ENCODE results near the gene BAZ2B. TPM values are rescaled to one million over a fixed set of nuclear protein-coding genes. Genes with fewer than 3 reads are reported as not detected.

BAZ2B gene
- total RNA-seq, 4 donors from 2014 or later: 94.5 to 237 (median 145) TPM

DNA sequence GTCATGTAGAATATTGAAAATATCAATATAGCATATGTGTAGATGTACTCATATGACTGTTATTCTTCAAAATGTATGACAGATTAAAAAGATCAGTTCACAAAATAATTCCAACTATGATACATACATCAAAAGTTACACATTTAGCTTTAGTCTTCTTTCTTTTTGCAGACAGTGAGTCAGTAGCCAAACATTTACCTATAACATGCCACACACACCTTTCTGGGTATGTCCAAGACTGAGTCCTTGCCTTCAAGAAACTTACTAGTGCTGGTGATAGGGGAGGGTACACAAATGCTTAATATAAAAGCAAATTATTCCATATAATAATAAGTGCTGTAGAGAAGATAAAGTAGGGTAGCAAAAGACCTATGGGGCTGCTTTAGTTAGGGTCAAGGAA lies 176.9 kb downstream of the BAZ2B start:
- Histone ChIP-seq H3K4me3 (no peak overlapping the region), H3K36me3 (no peaks in the 10 kb centered on the region), H3K9me3 (no peaks in the 10 kb centered on the region), H3K27ac (no peak overlapping the region), H3K4me1 (no peaks in the 10 kb centered on the region), H3K27me3 (no peaks in the 10 kb centered on the region)
- no peak for DNase-seq
- no peak for TF ChIP-seq POLR2A (IDR thresholded peaks at IDR 0.05)
- intact Hi-C loops (cut with DNase I; ENCODE audit: low total_unique reads): no loop called here

DNA sequence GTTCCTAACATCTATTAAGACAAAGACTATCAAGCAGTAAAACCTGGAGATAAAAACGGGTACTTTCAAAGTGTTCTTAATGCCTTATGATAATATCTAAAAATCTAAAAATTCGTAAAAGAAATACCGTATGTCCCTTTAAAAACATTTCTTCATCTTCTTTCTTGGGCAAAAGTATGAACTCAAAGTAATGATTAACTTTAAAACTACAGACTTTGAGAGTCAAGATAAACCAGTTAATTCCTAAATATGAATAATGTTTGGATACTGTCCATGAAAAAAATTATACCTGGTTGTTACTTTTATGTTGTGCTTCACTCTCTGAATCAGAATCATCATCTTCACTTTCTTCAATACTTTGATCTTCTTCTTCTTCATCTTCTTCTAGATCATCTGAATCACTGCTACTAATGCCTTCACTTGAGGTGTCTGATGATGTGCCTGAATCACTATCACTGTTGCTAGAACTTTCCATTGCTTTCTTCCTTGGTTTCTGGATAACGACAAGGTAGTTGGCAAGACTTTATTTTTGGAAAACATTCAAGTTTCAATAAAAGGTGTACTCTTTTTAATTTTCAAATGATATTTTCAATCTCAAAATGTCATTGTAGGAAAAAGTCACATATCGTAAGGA lies 177.5 kb downstream of the BAZ2B start:
- no peak for TF ChIP-seq POLR2A (IDR thresholded peaks at IDR 0.05)
- TF ChIP-seq, protein P1, sequence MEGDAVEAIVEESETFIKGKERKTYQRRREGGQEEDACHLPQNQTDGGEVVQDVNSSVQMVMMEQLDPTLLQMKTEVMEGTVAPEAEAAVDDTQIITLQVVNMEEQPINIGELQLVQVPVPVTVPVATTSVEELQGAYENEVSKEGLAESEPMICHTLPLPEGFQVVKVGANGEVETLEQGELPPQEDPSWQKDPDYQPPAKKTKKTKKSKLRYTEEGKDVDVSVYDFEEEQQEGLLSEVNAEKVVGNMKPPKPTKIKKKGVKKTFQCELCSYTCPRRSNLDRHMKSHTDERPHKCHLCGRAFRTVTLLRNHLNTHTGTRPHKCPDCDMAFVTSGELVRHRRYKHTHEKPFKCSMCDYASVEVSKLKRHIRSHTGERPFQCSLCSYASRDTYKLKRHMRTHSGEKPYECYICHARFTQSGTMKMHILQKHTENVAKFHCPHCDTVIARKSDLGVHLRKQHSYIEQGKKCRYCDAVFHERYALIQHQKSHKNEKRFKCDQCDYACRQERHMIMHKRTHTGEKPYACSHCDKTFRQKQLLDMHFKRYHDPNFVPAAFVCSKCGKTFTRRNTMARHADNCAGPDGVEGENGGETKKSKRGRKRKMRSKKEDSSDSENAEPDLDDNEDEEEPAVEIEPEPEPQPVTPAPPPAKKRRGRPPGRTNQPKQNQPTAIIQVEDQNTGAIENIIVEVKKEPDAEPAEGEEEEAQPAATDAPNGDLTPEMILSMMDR (IDR thresholded peaks at IDR 0.05): no peak
- H3K27me3 ChIP-seq: no peaks in the 10 kb centered on the region
- intact Hi-C loops (cut with DNase I; ENCODE audit: low total_unique reads): no loop called here
- H3K4me3 ChIP-seq: no peak overlapping the region
- H3K27ac ChIP-seq: no peak overlapping the region
- no peak for DNase-seq
- H3K4me1 ChIP-seq: no peaks in the 10 kb centered on the region
- no peaks in the 10 kb centered on the region for H3K36me3 ChIP-seq
- no peaks in the 10 kb centered on the region for H3K9me3 ChIP-seq

DNA sequence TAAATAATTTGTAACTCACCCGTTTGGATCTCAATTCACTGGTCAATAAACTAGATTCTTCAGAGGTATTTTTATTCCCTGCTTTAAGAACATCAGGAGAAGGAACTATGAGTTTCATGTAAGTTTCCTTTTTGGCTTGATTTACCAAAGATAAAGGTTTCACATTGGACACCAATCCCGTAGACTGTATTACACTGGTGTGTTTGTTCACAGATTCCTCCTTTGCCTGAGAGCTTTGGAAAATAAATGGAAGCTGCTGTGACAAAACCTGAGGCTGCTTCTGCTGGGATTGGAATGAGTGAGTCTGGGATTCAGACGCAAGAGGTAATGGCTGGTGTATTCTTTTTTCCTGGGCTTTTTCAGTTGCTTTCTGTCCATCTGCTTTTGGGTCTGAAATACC lies 178.1 kb downstream of the BAZ2B start:
- intact Hi-C loops (cut with DNase I; ENCODE audit: low total_unique reads): no loop called here
- TF ChIP-seq POLR2A (IDR thresholded peaks at IDR 0.05): no peak
- TF ChIP-seq, protein P1 (IDR thresholded peaks at IDR 0.05): no peak
- Histone ChIP-seq H3K4me3 (no peak overlapping the region), H3K27me3 (no peaks in the 10 kb centered on the region), H3K36me3 (no peaks in the 10 kb centered on the region), H3K9me3 (no peaks in the 10 kb centered on the region), H3K27ac (no peak overlapping the region), H3K4me1 (no peaks in the 10 kb centered on the region)
- DNase-seq: no peak

DNA sequence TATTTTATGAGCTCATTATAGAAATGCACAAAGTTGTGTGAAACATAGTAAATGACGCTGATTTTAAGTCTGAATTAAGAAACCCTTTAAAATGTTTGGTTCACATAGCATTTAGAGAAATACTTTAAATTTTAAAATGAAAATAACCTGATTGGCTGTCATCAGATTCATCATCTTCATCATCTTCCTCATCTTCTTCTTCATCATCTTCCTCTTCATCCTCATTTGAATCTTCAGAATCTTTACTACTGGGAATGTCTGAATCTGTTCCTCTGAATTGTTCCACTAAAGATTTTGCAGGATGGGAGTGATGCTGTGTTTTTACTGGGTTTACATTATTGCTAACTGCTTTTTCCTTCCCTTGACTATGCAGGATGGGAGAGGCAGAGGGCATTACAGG lies 183.7 kb downstream of the BAZ2B start:
- Histone ChIP-seq H3K9me3 (no peaks in the 10 kb centered on the region), H3K4me1 (no peaks in the 10 kb centered on the region), H3K27me3 (no peaks in the 10 kb centered on the region), H3K36me3 (no peaks in the 10 kb centered on the region), H3K27ac (no peak overlapping the region), H3K4me3 (no peak overlapping the region)
- DNase-seq: no peak
- intact Hi-C loops (cut with DNase I; ENCODE audit: low total_unique reads): no loop called here
- TF ChIP-seq, protein P1 (IDR thresholded peaks at IDR 0.05): no peak
- TF ChIP-seq POLR2A (IDR thresholded peaks at IDR 0.05): no peak

DNA sequence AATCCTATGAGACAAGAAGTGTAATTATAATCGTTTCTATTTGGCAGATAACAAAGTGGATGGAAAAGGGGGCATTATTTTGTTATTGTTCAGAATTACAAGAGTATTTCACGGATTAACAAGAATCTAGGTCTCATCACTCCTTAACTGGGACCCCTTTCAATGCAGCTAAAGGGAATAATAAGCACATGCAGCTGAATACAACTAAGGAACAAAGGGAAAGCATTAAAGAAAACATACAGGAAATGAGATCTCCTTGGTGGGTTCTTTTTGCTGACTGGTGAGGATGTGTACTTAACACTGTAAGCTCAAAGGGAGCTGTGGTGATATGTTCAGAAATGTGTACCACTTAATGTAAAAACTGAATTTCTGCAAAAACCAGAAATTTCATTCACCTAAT lies 189.3 kb downstream of the BAZ2B start:
- TF ChIP-seq, protein P1 (IDR thresholded peaks at IDR 0.05): no peak
- TF ChIP-seq POLR2A (IDR thresholded peaks at IDR 0.05): no peak
- H3K36me3 ChIP-seq: no peaks in the 10 kb centered on the region
- DNase-seq: no peak
- no peaks in the 10 kb centered on the region for H3K27me3 ChIP-seq
- H3K27ac ChIP-seq: no peak overlapping the region
- no peaks in the 10 kb centered on the region for H3K4me1 ChIP-seq
- no peaks in the 10 kb centered on the region for H3K9me3 ChIP-seq
- no peak overlapping the region for H3K4me3 ChIP-seq
- intact Hi-C loops (cut with DNase I; ENCODE audit: low total_unique reads): no loop called here

DNA sequence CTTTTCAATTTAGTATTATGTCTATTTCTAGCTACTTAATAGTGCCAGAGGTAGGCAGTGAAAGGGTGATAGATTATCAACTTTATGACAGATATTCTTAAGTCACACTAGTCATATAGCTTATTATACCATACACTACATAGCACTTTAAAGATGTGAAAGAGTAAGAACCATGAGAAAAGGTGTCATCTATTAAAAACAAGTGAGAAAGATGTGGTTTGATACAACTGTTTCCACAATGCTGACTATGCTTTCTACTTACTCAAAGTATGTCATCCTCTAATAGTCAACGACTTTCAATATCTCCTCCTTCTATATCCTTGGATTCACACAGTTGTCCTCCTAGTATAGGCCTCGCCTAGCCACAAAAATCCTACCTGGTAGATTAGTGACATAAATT lies 196.9 kb downstream of the BAZ2B start:
- TF ChIP-seq POLR2A (IDR thresholded peaks at IDR 0.05): no peak
- TF ChIP-seq, protein P1 (IDR thresholded peaks at IDR 0.05): no peak
- no peak overlapping the region for H3K27ac ChIP-seq
- no peak for DNase-seq
- intact Hi-C loops (cut with DNase I; ENCODE audit: low total_unique reads): no loop called here
- H3K4me3 ChIP-seq: no peak overlapping the region
- H3K36me3 ChIP-seq: no peaks in the 10 kb centered on the region
- H3K4me1 ChIP-seq: no peaks in the 10 kb centered on the region
- H3K27me3 ChIP-seq: no peaks in the 10 kb centered on the region
- H3K9me3 ChIP-seq: no peaks in the 10 kb centered on the region
